ENCODE data around the gene ZCCHC12. TPM values are rescaled to one million over a fixed set of nuclear protein-coding genes. Genes with fewer than 3 reads are reported as not detected.
A peak's percentile ranks its signal among the peaks of the same experiment; 100 is the strongest.

The ZCCHC12 gene
- total and polyA plus RNA-seq, 3 donors from 2014 or later = 0.31 to 8.1 (median 0.79) TPM

DNA sequence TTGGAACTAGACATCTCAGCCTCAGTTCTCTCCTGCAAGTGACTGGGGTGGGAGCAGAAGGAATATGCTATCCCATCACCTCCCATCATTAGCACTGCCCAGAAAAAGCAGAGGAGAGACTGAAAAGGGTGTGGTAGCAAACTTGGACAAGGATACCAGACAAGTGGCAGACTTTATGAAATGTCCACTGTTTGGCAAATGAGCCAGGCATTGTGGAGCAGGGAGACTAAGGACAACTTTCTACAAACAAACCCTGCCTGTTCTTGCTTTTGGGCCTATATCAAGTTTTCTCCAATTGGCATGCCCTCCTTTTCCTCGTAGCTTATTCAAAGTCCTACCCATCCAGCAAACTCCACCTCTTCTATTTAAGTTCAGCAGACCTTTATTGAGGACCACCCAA is 41.6 kb downstream of the ZCCHC12 start:
- intact Hi-C loops (cut with DNase I; ENCODE audit: low total_unique reads) = no loop called here
- no peak overlapping the region for H3K4me3 ChIP-seq
- H3K27me3 ChIP-seq = no peaks in the 10 kb centered on the region
- no peaks in the 10 kb centered on the region for H3K4me1 ChIP-seq
- H3K36me3 ChIP-seq (ENCODE audit: low read depth, missing control alignments) = no peaks in the 10 kb centered on the region
- TF ChIP-seq POLR2A (IDR thresholded peaks at IDR 0.05) = no peak
- TF ChIP-seq, protein P1, sequence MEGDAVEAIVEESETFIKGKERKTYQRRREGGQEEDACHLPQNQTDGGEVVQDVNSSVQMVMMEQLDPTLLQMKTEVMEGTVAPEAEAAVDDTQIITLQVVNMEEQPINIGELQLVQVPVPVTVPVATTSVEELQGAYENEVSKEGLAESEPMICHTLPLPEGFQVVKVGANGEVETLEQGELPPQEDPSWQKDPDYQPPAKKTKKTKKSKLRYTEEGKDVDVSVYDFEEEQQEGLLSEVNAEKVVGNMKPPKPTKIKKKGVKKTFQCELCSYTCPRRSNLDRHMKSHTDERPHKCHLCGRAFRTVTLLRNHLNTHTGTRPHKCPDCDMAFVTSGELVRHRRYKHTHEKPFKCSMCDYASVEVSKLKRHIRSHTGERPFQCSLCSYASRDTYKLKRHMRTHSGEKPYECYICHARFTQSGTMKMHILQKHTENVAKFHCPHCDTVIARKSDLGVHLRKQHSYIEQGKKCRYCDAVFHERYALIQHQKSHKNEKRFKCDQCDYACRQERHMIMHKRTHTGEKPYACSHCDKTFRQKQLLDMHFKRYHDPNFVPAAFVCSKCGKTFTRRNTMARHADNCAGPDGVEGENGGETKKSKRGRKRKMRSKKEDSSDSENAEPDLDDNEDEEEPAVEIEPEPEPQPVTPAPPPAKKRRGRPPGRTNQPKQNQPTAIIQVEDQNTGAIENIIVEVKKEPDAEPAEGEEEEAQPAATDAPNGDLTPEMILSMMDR (IDR thresholded peaks at IDR 0.05) = no peak
- H3K9me3 ChIP-seq = no peaks in the 10 kb centered on the region
- 71 to 80% methylated on average over 1 of the region's 1 CpG for WGBS, 2 donors
- H3K27ac ChIP-seq = no peak overlapping the region
- DNase-seq = no peak

DNA sequence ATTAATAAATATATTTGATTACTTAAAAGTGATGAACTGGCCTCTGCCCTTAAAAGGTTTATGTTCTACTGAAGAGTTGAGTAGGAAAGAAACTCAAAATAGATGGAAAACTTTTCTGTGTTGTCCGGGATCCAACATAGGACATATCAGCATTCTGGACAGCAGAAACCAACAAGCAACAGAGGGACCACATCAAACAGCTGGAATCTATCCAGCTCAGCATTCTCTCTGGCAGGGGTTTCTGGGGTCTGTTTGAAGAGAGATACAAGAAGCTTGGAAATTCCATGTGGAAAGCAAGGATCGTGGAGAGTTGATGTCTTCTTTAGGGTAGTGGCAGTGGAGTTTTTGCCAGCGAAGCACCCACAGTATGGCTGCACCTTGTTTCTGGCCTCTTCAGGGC is 43.6 kb downstream of the ZCCHC12 start:
- H3K36me3 ChIP-seq (ENCODE audit: low read depth, missing control alignments) = no peaks in the 10 kb centered on the region
- H3K27me3 ChIP-seq = no peaks in the 10 kb centered on the region
- H3K4me3 ChIP-seq = no peak overlapping the region
- no peaks in the 10 kb centered on the region for H3K9me3 ChIP-seq
- H3K27ac ChIP-seq = no peak overlapping the region
- DNase-seq = no peak
- 81 to 89% methylated on average over 3 of the region's 3 CpGs for WGBS, 2 donors
- intact Hi-C loops (cut with DNase I; ENCODE audit: low total_unique reads) = no loop called here
- TF ChIP-seq, protein P1 (IDR thresholded peaks at IDR 0.05) = no peak
- no peak for TF ChIP-seq POLR2A (IDR thresholded peaks at IDR 0.05)
- H3K4me1 ChIP-seq = peaks cover 5% of the 10 kb centered on the region

DNA sequence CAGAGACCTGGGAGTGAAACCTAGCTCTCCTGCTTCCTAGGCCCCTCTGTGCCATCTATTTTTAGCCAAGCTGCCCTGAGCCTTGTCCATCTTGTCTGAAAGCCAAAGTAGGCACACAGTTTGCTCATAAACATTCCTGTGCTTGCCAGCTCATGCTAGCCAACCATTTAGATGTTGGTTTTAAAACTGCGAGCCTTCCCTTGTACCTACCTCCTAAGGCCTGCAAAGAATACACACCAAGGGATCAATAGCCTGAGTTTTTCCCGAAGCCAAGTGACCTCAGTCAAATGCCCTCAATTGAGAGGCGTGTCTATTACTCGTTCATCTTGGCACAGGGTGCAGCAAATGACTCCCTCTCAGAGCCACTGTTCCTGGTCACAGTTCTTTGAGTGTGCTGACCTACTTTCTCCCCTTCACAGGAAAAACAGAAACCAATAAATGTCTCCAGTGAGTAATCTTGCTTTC is 48.5 kb downstream of the ZCCHC12 start:
- DNase-seq = peak; percentile 22
- WGBS, 2 donors = 43% methylated on average over 4 of the region's 4 CpGs; no CpG with 5 or more reads in 1 of the 2 donors

More for the DNA sequence above, 48.5 kb downstream of the ZCCHC12 start:
- no peaks in the 10 kb centered on the region for H3K36me3 ChIP-seq (ENCODE audit: low read depth, missing control alignments)
- H3K9me3 ChIP-seq = no peaks in the 10 kb centered on the region
- H3K4me1 ChIP-seq = peaks cover 10% of the 10 kb centered on the region
- no peak for TF ChIP-seq POLR2A (IDR thresholded peaks at IDR 0.05)
- TF ChIP-seq, protein P1 (IDR thresholded peaks at IDR 0.05) = no peak
- H3K27ac ChIP-seq = peak overlapping the region; percentile 24 to 45
- no peaks in the 10 kb centered on the region for H3K27me3 ChIP-seq
- H3K4me3 ChIP-seq = no peak overlapping the region
- intact Hi-C loops (cut with DNase I; ENCODE audit: low total_unique reads) = no loop called here

Other genes starting within 250 kb of the ZCCHC12 start
- 10 to 100 TPM; 28.8 to 30.7 TPM for gene IL13RA1, start 96.2 kb upstream of the ZCCHC12 start, total RNA-seq
- gene IL13RA1, start 96.2 kb upstream of the ZCCHC12 start, polyA plus RNA-seq (ENCODE audit: insufficient read depth, low read depth, low replicate concordance) = 37.4 TPM
- 1 to 10 TPM; 8.5 to 9.7 TPM for gene LONRF3, start 150.8 kb downstream of the ZCCHC12 start, total RNA-seq
- gene LONRF3, start 150.8 kb downstream of the ZCCHC12 start, polyA plus RNA-seq (ENCODE audit: insufficient read depth, low read depth, low replicate concordance) = 4.2 TPM
- 10 to 100 TPM in 1 of 2 donors, 1 to 10 TPM in 1; 4.2 to 13.4 TPM for gene CT47C1, start 249.2 kb downstream of the ZCCHC12 start, total RNA-seq
- 3.8 TPM for gene CT47C1, start 249.2 kb downstream of the ZCCHC12 start, polyA plus RNA-seq (ENCODE audit: insufficient read depth, low read depth, low replicate concordance)

All from testis (tissue), 3 donors.